IPS DF 6.9 (cell line): ENCODE measurements around the gene KMO.

Source experiments
- DNase-seq: peaks from one replicate; pipeline ENCODE4 v3.0.0-alpha.2; 2013; ENCODE audit warnings: low read depth, low spot score
- H3K27ac ChIP-seq: one replicate; pipeline ENCODE4 v1.5.1; 2013; ENCODE audit warnings: low read length, control low read depth
- H3K27me3 ChIP-seq: 2 replicates; pipeline ENCODE4 v1.6.1; 2013; ENCODE audit warnings: mild to moderate bottlenecking, low read length; ENCODE audit not compliant: control insufficient read depth, insufficient read depth
- H3K36me3 ChIP-seq: 2 replicates; pipeline ENCODE4 v1.6.1; 2013; ENCODE audit warnings: low read length; ENCODE audit not compliant: control insufficient read depth, insufficient read depth
- H3K4me1 ChIP-seq: 2 replicates; pipeline ENCODE4 v1.6.1; 2013; ENCODE audit warnings: low read length; ENCODE audit not compliant: control insufficient read depth, insufficient read depth
- H3K4me3 ChIP-seq: 2 replicates; pipeline ENCODE4 v1.5.1; 2013; ENCODE audit warnings: mild to moderate bottlenecking, low read length
- H3K9me3 ChIP-seq: 2 replicates; pipeline ENCODE4 v1.6.1; 2013; ENCODE audit warnings: low read length, inconsistent platforms; ENCODE audit not compliant: control insufficient read depth, insufficient read depth
- WGBS: extraction: QIAGEN DNeasy Blood & Tissue Kit; methylation state at CpG from one replicate; pipeline ENCODE4 v1.1.7; 2013; ENCODE audit warnings: mixed read lengths, missing lambda C conversion rate; ENCODE audit not compliant: insufficient read length, insufficient coverage; 5-methylcytosine and 5-hydroxymethylcytosine counted together

Gene KMO

GRCh38 chr1:241560146-241560848 lies 28.1 kb downstream of the KMO start:
- no peak overlapping the region for H3K4me3 ChIP-seq
- no peaks in the 10 kb centered on the region for H3K4me1 ChIP-seq
- no peaks in the 10 kb centered on the region for H3K9me3 ChIP-seq
- WGBS, result no CpG with 5 or more reads among the region's 4 CpGs
- H3K36me3 ChIP-seq, result no peaks in the 10 kb centered on the region
- H3K27me3 ChIP-seq, result no peaks in the 10 kb centered on the region
- no peak for DNase-seq
- no peak overlapping the region for H3K27ac ChIP-seq

DNA sequence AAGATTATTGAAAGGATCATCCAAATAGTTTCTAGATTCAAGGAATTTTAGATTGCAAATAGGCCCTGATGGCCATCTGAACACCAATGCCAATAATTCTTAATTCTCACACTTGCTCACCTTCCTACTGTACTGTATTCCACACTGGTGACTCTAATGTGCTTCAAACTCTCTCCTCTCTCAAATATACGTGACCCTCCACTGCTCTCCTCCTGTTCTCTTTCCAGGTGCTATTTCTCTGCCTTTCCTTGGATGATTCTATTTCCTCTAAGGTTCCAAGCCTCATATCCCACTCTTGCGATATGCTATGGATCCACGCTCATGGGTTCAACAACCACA lies 28.6 kb downstream of the KMO start:
- Histone ChIP-seq H3K4me3 (no peak overlapping the region), H3K4me1 (no peaks in the 10 kb centered on the region), H3K27me3 (no peaks in the 10 kb centered on the region), H3K27ac (no peak overlapping the region), H3K9me3 (no peaks in the 10 kb centered on the region), H3K36me3 (no peaks in the 10 kb centered on the region)
- no peak for DNase-seq
- no CpG with 5 or more reads among the region's 3 CpGs for WGBS

- no CpG with 5 or more reads among the region's 2 CpGs for WGBS
- DNase-seq, result no peak
- Histone ChIP-seq H3K27me3 (no peaks in the 10 kb centered on the region), H3K4me3 (no peak overlapping the region), H3K36me3 (no peaks in the 10 kb centered on the region), H3K9me3 (no peaks in the 10 kb centered on the region), H3K27ac (no peak overlapping the region), H3K4me1 (no peaks in the 10 kb centered on the region)
These were observed 37.7 kb downstream of the KMO start for GRCh38 chr1:241569848-241570247.

DNA sequence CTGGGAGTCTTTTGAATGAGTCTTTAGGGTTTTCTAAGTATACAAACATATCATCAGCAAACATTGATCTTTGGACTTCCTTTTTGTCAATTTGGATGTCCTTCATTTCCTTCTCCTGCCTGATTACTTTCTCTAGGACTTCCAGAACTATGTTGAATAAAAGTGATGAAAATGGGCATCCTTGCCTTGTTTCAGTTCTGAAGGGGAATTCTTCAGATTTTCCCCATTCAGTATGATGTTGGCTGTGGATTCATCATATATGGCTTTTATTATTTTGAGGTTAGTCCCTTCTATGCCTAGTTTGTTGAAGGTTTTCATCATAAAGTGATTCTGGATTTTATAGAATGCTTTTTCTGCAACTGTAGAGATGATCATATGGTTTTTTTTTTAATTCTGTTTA lies 42.0 kb downstream of the KMO start:
- DNase-seq, result no peak
- no peaks in the 10 kb centered on the region for H3K9me3 ChIP-seq

GRCh38 chr1:241579434-241579833 lies 47.3 kb downstream of the KMO start:
- no peaks in the 10 kb centered on the region for H3K27me3 ChIP-seq
- H3K9me3 ChIP-seq, result no peaks in the 10 kb centered on the region
- no peak overlapping the region for H3K27ac ChIP-seq
- no peaks in the 10 kb centered on the region for H3K4me1 ChIP-seq
- DNase-seq, result no peak
- H3K4me3 ChIP-seq, result no peak overlapping the region
- no peaks in the 10 kb centered on the region for H3K36me3 ChIP-seq
- no CpG with 5 or more reads among the region's 4 CpGs for WGBS

More for the DNA sequence above, 42.0 kb downstream of the KMO start:
- Histone ChIP-seq H3K36me3 (no peaks in the 10 kb centered on the region), H3K27ac (no peak overlapping the region), H3K4me1 (no peaks in the 10 kb centered on the region), H3K4me3 (no peak overlapping the region), H3K27me3 (no peaks in the 10 kb centered on the region)

DNA sequence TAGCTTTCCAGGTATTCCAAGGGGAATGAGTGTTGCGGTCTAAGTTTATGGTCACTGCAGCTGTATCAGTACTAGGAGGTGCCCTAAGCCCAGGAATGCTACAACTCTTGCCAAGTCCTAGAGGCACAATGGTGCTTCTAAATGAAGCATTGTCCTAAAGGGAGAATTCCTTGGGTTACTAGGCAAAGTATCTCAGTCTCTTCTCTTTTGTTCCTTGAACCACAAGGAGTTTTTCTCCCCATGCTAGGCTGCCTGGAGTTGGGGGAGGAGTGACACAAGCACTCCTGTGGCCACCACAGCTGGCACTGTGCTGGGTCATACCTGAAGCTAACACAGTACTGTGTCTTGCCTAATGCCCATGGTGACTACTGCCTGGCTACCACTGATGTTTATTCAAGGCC lies 50.7 kb downstream of the KMO start:
- no peak overlapping the region for H3K4me3 ChIP-seq
- DNase-seq, result no peak
- no peaks in the 10 kb centered on the region for H3K9me3 ChIP-seq
- H3K4me1 ChIP-seq, result no peaks in the 10 kb centered on the region
- no peaks in the 10 kb centered on the region for H3K36me3 ChIP-seq
- H3K27ac ChIP-seq, result no peak overlapping the region
- no peaks in the 10 kb centered on the region for H3K27me3 ChIP-seq
- WGBS, result no CpG with 5 or more reads among the region's 1 CpG

- H3K4me3 ChIP-seq, result no peak overlapping the region
- no CpG with 5 or more reads among the region's 14 CpGs for WGBS
These were observed 54.8 kb downstream of the KMO start for GRCh38 chr1:241586905-241587512.

DNA sequence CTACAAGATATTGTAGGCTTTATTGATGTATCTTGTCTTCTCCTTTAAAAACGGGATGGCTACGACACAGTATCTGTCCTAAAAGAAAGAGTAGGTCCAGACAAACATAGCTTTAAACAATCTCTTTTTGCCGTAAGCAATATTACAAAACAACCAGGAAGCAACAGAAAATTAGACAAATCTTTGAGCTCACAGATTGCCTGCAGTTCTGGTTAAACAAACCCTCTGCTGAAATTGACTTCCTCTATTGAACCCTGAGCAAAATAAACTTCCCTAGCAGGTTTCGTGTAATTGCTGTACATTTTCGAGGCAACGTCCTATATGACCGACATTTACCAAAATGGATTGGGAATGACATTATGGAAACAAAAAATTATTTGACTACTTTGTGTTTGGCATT lies 57.3 kb downstream of the KMO start:
- Histone ChIP-seq H3K27ac (no peak overlapping the region), H3K4me3 (no peak overlapping the region), H3K36me3 (no peaks in the 10 kb centered on the region), H3K9me3 (no peaks in the 10 kb centered on the region), H3K27me3 (no peaks in the 10 kb centered on the region), H3K4me1 (no peaks in the 10 kb centered on the region)
- DNase-seq, result no peak
- no CpG with 5 or more reads among the region's 7 CpGs for WGBS

More at GRCh38 chr1:241586905-241587512, 54.8 kb downstream of the KMO start:
- Histone ChIP-seq H3K9me3 (no peaks in the 10 kb centered on the region), H3K4me1 (no peaks in the 10 kb centered on the region), H3K36me3 (no peaks in the 10 kb centered on the region), H3K27ac (no peak overlapping the region), H3K27me3 (no peaks in the 10 kb centered on the region)
- no peak for DNase-seq

GRCh38 chr1:241590719-241591118 lies 58.5 kb downstream of the KMO start:
- Histone ChIP-seq H3K36me3 (no peaks in the 10 kb centered on the region), H3K4me1 (no peaks in the 10 kb centered on the region), H3K27ac (no peak overlapping the region), H3K27me3 (no peaks in the 10 kb centered on the region), H3K9me3 (no peaks in the 10 kb centered on the region), H3K4me3 (no peak overlapping the region)
- DNase-seq, result no peak
- no CpG with 5 or more reads among the region's 4 CpGs for WGBS

- H3K4me3 ChIP-seq, result no peak overlapping the region
- no peaks in the 10 kb centered on the region for H3K27me3 ChIP-seq
- no peaks in the 10 kb centered on the region for H3K36me3 ChIP-seq
- no peaks in the 10 kb centered on the region for H3K4me1 ChIP-seq
- no peaks in the 10 kb centered on the region for H3K9me3 ChIP-seq
- no peak overlapping the region for H3K27ac ChIP-seq
- DNase-seq, result no peak
These were observed 59.1 kb downstream of the KMO start for GRCh38 chr1:241591317-241591716.

- H3K4me1 ChIP-seq, result no peaks in the 10 kb centered on the region
- H3K9me3 ChIP-seq, result no peaks in the 10 kb centered on the region
- no peak overlapping the region for H3K27ac ChIP-seq
- H3K4me3 ChIP-seq, result no peak overlapping the region
- DNase-seq, result no peak
- WGBS, result no CpG with 5 or more reads among the region's 5 CpGs
- H3K36me3 ChIP-seq, result no peaks in the 10 kb centered on the region
- no peaks in the 10 kb centered on the region for H3K27me3 ChIP-seq
These were observed 59.6 kb downstream of the KMO start for GRCh38 chr1:241591736-241592135.
